ENCODE results near the gene PCMT1.
"Not testable (repeated sequence)": the region's sequence is repeated elsewhere in the genome, so short reads cannot be mapped to it uniquely, and the experiment has no call there.

Gene PCMT1

DNA sequence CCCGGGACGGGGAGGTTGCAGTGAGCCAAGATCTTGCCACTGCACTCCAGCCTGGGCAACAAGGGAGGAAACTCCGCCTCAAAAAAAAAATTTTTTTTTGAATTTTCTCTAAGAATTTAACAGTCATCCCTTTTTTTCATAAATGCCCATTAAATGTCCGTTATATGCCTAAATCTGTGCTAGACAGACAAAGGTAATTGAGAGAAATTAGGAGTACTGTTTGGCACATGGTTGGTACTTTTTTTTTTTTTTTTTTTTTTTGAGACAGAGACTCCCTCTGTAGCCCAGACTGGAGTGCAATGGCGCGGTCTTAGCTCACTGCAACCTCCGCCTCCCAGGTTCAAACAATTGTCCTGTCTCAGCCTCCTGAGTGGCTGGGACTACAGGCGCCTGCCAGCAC, 1.7 kb downstream of the PCMT1 start:
- no peak for DNase-seq

DNA sequence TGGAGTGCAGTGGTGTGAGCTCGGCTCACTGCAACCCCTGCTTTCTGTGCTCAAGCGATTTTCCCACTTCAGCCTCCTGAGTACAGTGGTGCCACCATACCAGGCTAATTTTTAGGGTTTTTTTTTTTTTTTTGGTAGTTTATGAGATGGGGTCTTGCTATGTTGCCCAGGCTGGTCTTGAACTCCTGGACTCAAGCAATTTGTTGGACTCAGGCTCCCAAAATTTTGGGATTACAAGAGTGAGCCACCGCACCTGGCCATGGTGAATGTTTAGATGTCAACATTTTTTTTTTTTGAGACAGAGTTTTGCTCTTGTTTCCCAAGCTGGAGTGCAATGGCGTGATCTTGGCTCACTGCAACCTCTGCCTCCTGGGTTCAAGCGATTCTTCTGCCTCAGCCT, 2.4 kb downstream of the PCMT1 start:
- not testable (repeated sequence) for DNase-seq

- peak; percentile 51 for DNase-seq
Observed at GRCh38 chr6:149752600-149753373, 3.2 kb downstream of the PCMT1 start.

DNA sequence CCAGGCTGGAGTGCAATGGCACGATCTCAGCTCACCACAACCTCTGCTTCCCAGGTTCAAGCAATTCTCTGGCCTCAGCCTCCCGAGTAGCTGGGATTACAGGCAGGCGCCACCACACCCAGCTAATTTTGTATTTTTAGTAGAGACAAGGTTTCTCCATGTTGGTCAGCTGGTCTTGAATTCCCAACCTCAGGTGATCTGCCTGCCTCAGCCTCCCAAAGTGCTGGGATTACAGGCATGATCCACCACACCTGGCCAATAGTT, 3.8 kb downstream of the PCMT1 start:
- not testable (repeated sequence) for DNase-seq

DNA sequence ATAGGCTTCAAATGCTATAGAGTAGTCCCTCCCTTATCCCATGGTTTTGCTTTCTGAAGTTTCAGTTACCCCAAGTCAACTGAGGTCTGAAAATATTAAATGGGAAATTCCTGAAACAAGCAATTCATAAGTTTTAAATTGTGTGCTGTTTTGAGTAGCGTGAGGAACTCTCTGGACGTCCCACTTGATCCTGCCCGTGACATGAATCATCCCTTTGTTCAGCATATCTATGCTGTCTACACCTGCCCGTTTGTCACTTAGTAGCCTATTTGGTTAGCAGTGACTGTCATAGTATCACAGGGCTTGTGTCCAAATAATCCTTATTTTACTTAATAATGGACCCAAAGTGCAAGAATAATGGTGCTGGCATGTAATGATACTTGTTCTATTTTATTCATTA, 5.0 kb downstream of the PCMT1 start:
- peak; percentile 73 for DNase-seq

DNA sequence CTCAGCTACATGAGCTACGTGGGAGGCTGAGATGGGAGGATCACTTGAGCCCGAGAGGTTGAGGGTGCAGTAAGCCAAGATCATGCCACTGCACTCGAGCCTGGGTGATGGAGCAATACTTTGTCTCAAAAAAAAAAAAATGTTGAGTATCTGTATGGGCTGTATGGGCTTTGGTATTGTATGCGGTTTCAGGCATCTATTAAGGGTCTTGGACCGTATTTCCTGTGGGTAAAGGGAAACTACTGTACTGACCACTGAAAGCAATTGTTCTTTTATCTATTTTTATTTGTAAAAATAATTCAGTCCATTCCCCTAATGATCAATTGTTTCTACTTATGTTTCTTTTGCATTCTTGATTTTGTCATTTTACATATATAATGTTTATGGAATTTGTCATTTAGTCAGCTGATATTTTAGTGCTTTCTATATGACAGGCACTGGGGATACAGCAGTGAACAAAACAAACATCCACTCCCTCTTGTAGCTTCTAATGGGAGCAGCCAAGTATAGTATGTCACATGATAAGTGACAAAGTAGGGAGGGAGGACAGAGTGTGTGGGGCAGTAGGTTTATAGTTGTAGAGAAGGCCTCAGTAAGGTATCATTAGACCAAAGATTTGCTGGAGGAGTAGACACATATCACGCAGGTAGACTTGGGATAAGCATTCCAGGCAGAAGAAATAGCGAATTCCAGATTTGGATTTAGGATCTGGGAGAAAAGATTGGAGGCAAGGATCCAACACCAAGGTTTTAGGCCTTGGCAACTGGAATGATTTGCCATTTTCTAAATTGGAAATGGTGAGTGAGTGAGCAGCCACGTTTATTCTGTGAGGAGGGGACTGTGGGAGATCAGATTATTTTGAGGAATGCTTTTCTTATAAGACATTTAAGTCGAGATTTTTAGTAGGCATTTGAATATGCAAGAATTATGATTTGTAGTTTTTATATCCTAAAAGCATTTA, 6.0 kb downstream of the PCMT1 start:
- peak; percentile 32 for DNase-seq

- no peak for DNase-seq
Observed at GRCh38 chr6:149756261-149756636, 6.7 kb downstream of the PCMT1 start.

DNA sequence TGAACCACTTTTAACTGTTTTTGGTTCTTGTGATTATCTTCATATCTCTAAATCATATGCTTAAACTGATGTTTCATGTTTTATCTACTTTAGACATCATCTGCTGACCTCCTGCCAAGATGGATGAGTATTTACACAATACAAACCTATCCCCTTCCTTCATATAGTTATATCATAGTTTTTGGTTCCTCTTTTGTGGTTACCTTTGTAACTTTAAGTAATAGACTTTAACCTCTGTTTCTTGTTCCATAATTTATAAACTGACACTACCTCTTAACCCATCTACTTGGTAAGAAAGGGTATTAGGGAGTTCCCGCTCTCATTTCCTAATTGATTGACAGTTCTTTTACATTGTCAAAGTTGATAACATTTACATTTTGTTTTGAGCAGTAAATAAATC, 11.9 kb downstream of the PCMT1 start:
- peak; percentile 25 for DNase-seq

DNA sequence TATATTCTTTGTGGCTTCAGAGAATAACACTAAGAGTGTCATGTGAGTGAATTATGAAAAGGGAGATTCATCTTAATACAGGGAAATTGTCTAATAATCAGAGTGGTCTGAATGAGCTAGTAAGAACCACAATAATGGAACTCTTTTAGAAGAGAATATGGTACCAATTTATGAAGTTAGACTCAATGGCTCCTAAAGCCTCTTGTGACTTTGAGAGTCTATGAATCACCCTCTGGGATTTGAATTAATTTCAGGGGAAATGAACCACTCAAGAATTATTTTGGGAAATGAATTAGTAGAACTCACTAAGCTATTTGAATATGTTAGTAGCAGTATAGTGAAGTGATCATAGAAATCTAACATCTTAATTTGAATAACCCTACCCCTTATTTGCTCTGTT, 14.3 kb downstream of the PCMT1 start:
- DNase-seq = no peak

DNA sequence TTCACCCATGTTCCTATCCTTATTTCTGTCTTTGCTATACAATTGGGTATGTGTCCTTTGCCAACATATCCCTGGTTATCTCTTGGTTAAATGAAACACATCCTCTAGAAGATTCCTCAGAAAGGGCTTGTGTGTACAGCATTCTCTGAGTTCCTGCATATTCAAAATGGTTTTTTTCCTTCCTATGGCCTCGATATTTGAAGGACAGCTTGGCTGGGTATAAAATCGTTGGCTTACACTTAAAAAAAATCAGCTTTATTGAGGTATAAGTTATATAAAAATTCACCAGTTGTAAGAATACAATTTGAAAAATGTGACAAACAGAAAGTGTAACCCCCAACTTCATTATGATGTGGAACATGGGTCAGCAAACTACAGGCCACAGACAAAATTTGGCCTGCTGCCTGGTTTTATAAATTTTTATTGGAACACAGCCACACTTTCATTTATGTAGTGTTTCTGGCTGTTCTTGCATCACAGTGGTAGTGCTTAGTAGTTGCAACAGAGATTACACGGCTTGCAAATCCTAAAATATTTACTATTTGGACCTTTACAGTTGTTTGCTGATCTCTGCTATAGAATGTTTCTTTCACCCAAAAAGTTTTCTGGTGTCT, 16.7 kb downstream of the PCMT1 start:
- peak; percentile 79 for DNase-seq

DNA sequence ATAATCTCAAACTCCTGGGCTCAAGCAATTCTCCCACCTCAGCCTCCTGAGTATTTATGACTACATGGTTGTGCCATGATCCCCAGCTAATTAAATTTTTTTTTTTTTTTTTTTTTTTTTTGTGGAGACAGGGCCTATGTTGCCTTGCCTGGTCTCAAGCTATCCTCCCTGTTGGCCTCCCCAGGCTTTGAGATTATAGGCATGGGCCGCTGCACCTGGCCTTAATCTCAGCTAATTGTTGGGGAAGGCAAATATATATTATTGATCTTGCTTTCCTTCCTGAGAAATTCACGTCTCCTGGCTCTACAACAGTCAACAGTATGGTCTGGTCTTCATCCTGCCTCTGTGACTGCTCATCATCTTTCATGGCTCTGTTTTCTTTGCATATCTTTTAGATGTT, 20.1 kb downstream of the PCMT1 start:
- DNase-seq = no peak

- no peak for DNase-seq
Observed at GRCh38 chr6:149771185-149771584, 21.6 kb downstream of the PCMT1 start.

DNA sequence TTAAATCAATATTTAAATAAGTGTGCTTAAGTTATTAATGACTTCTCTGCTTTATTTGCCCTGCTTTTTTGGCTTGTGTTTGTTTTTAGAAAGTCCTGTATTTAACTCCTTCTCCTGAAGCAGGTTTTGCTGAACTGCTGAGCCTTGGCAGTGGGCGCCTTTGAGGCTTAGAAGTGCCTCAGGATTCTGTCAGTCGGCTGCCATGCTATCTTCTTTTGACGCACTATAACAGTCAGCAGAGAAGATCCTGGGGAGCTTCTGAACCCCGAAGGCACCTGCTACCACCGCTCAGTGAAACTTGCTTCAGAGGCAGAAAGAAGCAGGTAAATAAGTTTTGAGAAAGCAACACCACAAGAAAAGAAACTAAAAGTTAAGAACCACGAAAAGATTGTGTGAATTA, 22.4 kb downstream of the PCMT1 start:
- DNase-seq = no peak

DNA sequence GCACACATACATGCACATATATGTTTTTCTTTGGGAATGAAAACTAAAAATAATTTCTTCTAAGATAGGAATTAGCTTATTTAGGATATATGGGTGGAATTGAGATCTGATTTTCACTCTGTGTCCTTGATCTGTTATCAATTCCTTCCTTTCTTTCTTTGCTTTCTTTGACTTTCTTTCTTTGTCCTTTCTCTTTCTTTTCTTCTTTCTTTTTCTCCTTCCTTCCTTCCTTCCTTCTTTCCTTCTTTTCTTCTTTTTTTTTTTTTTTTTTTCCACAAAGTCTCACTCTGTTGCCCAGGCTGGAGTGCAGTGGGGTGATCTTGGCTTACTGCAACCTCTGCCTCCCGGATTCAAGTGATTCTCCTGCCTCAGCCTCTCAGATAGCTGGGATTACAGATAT, 28.1 kb downstream of the PCMT1 start:
- DNase-seq = no peak

- DNase-seq = no peak
Observed at GRCh38 chr6:149779644-149779963, 30.1 kb downstream of the PCMT1 start.

DNA sequence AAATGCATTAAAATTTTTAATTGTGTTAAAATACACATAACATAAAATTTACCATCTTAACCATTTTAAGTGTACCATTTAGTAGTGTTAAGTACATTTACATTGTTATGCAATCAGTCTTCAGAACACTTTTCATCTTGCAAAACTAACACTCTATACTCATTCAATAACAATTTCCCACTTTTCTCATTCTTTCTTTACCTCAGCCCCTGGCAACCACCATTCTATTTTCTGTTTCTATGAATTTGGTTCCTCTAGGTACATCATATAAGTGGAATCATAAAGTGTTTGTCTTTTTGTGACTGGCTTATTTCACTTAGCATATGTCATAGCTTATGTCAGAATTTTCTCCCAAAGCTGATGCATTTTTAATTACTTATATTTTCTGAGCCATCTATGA, 32.2 kb downstream of the PCMT1 start:
- DNase-seq = no peak

DNA sequence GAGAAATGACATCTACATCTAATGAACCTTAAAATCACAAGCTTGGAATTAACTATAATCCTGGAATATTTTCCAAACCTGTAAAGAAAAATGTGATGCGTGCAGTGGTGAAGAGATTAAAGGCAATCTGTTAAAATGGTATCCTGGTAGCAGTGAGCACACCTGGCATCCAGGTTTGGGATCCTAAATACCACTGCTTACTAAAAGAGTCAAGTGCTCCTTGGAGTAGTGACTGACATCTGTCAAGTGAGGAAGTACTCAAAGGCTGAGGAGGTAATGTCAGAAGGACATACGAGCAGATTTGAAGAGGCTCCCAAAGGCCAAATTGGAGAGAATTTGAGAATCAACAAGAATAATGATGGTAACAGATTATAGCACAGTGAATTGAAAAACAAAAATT, 32.8 kb downstream of the PCMT1 start:
- no peak for DNase-seq

DNA sequence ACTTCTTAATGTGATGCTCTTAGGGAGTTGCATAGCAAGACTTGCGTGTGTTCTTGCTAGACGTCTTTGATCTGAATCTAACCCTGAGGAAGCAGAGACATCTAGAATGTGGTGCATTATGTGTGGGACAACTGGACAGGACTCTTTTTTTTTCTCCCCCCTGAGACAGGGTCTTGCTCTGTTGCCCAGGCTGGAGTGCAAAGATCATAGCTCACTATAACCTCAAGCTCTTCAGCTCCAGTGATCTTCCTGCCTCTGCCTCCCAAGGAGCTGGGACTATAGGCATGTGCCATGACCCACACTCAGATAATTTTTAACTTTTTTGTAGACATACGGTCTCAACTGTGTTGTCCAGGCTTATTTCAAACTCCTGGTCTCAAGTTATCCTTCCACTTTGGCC, 34.0 kb downstream of the PCMT1 start:
- no peak for DNase-seq

DNA sequence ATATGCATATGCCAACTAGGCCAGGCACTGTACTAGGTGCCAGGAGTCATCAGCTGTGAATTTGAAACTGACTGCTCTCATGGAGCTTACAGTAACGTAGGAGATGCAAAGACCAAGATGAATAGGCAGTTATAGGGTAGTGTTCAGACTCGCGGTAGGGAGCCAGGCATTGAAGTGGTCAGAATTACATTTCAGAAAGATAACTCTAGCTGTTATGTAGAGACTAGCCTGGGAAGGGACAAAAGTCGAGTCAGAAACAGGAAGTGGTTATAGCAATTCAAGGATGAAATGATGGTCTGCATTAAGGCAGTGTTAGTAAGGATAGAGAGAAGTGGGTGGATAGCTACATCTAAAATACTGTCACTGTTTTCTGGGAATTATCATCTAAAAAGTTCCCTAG, 56.6 kb downstream of the PCMT1 start:
- no peak for DNase-seq

DNA sequence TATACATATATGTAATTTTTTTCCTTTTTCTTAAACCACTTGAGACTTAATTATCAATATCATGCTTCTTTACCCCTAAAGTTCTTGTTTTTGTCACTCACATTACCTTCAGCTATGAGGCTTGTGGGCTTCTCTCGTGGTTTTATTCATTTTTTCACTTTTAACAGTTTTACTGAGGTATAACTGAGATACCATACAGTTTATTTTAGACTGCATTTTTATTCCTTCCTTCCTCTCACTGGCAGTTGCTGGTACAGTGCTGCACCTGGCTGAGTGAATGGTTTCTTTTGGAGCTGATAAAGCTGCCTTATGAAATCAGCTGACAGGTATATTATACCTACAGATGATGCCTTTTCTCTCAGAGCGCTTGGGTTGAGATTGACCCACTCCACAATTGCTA, 60.3 kb downstream of the PCMT1 start:
- DNase-seq = no peak

- DNase-seq = no peak
Observed at GRCh38 chr6:149813351-149813750, 63.8 kb downstream of the PCMT1 start.

DNA sequence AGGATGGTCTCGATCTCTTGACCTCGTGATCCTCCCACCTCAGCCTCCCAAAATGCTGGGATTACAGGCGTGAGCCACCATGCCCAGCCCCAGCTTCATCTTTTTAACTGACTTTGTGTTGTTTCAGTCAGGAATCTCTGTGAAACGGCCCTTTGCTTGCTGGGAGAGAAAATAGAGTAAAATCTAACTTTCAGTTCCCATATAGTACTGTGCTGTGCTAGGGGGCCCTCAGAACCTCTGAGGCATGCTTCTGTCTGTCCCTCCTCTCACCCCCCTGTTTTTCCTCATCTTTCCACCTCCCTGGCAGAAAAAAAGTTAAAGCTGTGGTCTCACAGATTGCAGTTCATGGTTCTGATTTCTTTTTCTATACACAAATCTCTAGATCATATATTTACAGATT, 66.2 kb downstream of the PCMT1 start:
- no peak for DNase-seq

GRCh38 chr6:149820506-149820905, 71.0 kb downstream of the PCMT1 start:
- no peak for DNase-seq

GRCh38 chr6:149821492-149821891, 72.0 kb downstream of the PCMT1 start:
- DNase-seq = no peak

Measured in suppressor macrophage treated with lipopolysaccharide for 4 hours (primary cell).